HG03354 (cell line): Measurements from ENCODE around the gene ARHGAP21.
"Not testable (repeated sequence)": the region's sequence is repeated elsewhere in the genome, so short reads cannot be mapped to it uniquely, and the experiment has no call there.

ENCODE experiments used
- ATAC-seq: cut with Tn5 transposase; IDR thresholded peaks from one replicate; pipeline ENCODE4 v1.9.1; 2021; ENCODE audit warnings: mild to moderate bottlenecking; ENCODE audit not compliant: unreplicated experiment, poor library complexity, severe bottlenecking

Gene ARHGAP21

DNA sequence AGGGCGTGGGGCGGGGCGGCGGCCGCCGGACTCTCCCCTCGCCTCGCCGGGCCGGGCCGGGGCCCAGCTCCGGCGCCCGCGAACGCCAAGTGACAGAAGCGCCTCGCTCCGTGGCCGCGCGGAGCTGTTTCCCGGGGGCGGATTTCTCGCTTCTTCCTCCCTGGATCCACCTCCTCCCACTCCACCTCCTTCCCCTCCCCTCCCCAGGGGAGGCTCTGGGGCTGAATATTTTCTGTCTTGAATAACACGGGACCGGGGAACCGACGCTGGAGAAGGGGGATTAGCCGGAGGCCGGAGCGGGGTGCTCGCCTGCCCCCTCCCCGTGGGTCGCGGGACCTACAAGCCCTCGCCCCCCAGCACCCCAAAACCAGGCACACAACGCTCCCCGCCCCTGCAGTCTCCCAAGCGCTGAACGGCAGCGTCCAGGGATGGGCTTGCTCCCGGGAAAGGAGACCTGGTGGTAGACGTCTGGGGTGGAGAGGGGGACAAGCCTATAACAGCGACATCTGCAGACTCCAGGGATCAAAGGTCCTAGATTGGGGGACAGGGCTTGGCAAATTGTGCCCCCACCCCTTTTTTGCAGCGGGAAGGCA is at the start of gene ARHGAP21:
TSS of gene ARHGAP21 (minus strand) at position 100 of the 593 bp plus-strand sequence. CDS start 1,988 bp downstream, outside the sequence.
- peak; percentile 32 for ATAC-seq

DNA sequence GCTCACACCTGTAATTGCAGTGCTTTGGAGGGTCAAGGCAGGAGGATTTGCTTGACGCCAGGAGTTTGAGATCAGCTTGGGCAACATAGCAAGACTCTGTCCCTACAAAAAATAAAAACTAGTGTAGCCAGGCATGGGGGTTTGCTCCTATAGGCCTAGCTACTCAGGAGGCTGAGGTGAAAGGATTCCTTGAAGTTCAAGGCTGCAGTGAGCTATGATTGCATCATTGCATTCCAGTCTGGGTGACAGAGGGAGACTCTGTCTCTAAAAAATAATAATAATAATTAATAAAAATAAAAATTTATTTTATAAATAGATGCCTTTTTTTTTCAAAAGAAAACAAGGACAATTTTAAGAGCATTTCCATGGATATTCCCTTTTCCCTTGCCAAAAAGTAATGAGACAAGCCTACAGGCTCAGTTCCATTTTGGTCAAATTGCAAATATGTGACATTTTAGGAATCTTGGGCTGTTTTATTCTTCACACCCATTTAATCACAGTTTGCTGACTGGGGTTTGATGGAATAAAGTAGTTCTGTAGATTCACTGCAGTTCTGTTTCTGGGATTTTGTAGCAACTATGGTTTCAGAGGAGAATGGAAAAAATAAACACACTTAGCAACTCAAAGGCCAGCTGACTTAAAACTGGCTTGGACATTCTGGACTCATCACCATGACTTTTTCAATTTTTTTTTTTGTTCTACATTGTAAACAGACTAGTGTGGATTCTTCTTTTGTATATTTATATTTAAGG is 48.4 kb upstream of the ARHGAP21 start:
- no peak for ATAC-seq

DNA sequence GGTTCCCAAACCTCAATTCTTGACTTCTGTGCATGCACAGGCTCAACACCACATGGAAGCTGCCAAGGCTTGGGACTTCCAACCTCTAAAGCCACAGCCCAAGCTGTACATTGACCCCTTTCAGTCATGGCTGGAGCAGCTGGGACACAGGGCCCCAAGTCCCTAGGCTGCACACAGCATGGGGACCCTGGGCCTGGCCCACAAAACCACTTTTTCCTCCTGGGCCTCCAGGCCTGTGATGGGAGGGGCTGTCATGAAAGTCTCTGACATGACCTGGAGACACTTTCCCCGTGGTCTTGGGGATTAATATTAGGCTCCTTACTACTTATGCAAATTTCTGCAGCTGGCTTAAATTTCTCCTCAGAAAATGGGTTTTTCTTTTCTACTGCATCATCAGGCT is 41.3 kb upstream of the ARHGAP21 start:
- ATAC-seq = not testable (repeated sequence)

DNA sequence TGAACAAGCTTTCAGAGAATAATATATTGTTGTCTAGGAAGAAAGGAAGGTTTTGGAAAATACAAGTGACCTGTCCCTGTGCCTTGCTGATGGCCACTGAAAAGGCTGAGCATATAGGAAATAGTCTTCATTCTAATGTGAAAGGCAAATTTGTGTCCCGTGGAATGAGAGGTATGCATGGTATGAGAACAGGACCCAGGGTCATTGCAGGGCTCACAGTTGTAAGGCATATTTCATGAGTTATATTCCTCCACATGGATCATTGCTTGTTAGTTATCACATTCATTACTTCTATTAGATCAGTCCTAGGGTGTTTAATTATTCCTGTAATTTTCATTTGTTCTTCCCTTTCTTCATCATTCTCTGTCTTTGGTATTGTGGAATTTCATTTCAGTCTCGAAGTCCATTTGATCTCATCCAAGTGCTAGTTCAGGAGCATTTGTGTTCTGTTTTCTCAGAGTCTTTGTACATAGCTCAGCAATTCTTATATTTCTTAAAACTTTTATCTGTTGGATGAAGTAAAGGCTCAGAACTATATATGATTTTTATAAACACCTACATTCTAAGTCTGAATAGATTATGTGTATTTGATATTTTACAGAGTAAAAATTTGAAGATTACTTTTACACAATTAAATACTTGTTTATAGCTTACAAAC is 39.4 kb upstream of the ARHGAP21 start:
- no peak for ATAC-seq

DNA sequence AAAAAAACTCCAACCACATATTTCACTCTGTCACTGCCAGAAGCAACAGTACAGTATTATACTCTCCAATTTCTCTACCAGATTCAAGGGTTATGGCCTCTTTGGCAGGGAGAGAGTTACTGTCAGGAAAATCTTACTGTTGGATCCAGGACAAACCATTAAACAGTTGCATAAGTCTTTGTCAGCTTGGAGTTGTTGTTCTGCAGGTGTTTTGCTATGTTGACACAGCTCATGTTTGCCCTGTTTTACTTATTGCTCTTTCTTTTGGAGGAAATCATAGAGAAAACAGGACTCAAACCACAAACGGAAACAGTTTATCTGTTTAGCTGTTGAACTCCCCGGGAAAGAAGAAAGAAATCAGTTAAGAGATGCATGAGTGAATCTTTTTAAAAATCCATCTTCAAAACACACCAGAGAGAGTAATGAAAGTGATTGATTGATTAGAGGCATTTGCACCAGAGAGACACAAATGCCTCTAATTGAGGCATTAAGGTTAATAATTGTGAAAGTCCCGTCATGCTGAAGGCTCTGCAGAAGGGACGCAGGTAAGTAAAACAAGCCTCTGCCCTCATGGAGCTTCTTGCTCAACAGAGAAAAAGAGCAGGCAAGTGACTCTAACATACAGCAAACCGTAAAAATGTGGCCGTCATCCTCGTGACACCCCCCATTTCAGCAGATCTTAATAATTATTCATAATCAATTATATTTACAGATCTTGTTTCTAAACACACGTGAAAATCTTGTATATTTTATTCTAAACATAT is 38.7 kb upstream of the ARHGAP21 start:
- ATAC-seq = no peak

DNA sequence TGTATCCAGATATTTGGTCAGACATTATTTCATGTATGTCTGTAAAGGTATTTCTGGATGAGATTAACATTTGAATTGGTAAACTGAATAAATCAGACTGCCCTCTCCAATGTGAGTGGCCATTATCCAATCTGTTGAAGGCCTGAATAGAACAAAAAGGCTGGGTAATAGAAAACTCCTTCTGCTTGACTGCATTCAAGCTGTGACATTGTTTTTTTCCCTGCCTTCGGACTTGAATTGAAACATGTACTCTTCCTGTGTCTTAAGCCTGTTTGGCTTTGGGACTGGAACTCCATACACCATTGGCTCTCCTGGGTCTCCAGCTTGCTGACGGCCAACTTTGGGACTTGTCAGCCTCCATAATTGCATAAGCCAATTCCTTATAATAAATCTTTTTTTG is 36.0 kb upstream of the ARHGAP21 start:
- no peak for ATAC-seq

DNA sequence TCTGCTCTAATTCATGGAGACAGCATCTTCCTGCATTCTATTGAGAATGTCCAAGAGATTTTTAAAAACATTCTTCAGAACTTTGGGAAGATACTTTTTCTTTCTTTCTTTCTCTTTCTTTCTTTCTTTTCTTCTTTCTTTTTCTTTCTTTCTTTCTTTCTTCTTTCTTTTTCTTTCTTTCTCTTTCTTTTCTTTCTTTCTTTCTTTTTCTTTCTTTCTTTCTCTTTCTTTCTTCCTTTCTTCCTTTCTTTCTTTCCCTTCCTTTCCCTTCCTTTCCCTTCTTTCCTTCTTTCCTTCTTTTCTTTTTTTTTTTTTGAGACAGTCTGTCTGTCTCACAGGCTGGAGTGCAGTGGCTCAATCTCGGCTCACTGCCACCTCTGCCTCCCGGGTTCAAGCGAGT is 34.6 kb upstream of the ARHGAP21 start:
- not testable (repeated sequence) for ATAC-seq

DNA sequence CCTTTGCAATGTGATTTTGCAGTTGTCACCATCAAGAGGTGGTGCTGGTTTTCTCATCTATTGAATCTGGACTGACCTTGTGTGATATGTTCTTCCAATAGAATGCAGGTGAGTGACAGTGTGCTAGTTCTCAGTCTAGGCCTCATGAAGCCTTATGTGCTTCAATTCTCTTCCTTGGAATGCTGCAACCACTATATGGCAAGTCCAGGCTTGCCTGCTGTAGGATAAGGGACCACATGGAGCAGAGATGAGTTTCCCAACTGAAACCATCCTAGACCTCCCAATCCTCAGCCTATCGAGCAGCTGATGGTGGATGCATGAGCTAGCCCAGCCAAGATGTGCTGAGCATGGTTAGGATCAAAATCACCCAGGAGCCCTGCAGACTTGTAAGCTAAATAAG is 32.6 kb upstream of the ARHGAP21 start:
- no peak for ATAC-seq

DNA sequence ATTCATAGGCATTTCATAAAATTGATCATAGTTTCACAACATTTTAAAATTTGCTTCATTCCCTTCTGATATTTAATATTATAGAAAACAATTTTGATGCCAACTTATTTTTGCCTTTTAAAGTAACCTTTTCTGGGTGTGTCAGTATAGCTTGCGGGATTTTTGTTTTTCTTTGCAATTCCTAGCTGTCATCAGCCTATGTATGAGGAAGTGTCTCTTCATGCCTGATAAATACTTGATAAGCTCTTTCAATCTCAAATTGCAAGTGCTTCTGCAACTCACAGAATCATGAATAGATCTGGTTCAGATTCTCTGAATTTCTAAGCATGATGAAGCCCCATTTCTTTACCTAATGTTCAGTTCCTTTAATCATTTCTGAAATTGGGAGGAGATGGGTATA is 28.0 kb upstream of the ARHGAP21 start:
- ATAC-seq = no peak

DNA sequence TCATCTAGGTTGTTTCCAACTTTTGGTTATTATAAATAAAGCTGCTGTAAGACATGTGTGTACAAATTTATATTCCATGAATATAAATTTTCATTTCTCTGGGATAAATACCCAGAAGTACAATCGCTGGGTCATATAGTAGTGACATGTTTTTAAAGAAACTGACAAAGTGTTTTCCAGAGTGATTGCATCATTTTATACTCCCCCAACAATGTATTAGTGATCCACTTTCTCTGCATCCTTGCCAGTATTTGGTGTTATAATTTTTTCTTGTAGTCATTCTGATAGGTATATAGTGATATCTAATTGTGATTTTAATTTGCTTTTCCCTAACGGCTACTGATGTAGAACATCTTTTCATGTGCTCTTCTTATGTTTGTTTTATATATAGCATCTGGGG is 27.0 kb upstream of the ARHGAP21 start:
- ATAC-seq = no peak

DNA sequence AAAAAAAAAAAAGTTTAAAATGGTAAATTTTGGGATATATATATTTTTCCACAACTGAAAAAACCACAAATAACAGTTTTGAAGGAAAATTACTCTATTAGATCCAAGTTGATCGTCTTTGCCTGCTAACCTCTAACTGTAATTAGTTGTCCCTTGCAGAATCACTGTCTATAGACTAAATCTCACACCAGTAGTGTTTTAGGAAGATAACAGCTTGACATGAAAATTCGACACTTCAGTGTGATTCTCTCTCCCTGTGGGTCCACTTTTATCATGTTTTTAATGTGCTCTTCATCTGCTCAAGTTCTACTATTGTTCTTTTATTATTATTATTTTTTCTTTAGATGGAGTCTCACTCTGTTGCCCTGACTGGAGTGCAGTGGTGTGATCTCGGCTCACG is 24.5 kb upstream of the ARHGAP21 start:
- ATAC-seq = no peak

DNA sequence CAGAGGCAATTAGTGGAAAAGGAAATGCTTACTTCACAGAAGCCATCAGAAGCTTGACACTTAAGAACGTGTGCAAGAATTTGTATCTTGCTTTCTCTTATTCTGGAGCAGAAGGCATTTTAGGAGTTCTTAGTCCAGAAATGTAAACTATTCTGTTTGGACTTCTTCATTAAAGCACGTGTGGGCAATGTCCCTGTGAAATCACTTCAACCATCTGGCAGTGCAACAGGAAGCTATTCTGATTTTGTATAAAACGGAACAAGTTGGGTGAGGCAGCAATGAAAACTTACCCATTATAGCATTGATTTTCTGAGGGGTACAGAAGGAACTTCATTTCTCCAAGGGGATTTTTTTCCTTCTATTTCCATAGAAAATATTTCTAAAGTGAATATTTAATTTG is 21.3 kb upstream of the ARHGAP21 start:
- no peak for ATAC-seq

DNA sequence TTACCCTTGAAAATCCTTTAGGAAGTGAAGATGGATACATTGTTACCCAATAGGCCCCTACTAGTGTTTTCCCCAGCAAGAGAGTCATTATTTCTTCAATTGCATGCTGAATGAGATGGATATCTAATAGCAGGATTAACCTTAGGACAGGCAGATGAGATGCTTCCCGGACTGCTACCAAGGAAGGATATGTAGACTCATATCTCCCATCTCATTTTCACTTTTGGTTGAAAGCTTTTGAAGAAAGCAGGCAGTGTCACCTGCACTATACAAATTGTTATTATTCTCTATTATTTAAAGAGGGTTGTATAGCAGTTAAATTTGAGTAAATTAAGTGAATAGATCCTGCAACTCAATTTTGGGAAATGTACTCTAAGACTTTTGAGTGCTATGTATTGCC is 17.0 kb upstream of the ARHGAP21 start:
- no peak for ATAC-seq

DNA sequence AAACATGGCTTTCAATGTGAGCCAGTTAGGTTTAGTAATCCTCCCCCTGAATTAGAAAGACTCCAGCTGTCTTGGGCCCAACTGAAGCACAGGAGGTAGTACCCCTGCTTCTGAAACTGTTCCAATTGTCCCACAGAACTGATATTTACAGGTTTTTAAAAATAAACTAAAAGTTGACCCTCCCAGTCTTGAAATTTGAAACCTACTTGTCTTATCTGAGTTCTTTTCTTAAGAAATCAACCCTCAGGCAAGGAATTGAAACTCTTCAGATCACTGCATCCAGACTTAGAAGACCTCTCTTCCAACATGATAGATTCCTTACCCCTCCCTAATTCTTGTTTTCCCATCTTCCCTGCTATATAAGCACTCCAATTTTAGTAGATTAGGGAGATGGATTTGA is 13.3 kb upstream of the ARHGAP21 start:
- no peak for ATAC-seq

DNA sequence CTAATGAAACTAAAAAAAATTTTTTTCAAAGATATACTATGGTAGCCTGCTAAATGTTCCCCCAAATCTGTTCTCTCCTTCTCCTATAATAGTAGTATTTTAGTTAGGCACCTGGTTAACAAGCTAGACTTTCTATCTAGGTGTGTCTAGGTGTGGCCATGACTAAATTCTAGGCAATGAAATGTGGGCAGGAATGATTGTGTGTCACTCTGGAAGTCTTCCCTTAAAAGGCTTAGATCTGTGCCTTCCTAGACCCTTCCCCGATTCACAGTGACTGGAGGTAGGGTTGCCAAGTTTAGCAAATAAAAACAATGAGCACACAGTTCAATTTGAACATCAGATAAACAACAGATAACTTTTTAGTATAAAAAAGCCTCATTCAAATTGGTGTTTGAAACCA is 8.3 kb upstream of the ARHGAP21 start:
- no peak for ATAC-seq

DNA sequence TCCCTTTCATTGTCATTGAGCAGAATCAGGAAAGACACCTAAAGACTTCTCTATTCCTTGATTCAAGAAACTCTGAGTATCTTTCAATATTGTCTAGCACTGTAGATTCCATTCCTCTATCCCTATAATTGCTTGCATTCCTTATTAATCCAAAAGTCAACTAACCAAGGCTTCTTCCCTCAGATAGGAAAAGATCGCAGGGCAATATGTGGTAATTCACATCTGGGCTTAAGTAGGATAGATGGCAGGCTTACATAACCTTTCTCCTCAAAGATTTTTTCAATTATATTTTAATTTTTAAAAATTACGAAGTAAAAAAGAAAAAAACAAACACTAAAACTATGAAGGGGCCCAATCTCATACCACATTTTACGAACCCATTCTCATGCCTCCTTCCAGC is 7.1 kb upstream of the ARHGAP21 start:
- no peak for ATAC-seq

DNA sequence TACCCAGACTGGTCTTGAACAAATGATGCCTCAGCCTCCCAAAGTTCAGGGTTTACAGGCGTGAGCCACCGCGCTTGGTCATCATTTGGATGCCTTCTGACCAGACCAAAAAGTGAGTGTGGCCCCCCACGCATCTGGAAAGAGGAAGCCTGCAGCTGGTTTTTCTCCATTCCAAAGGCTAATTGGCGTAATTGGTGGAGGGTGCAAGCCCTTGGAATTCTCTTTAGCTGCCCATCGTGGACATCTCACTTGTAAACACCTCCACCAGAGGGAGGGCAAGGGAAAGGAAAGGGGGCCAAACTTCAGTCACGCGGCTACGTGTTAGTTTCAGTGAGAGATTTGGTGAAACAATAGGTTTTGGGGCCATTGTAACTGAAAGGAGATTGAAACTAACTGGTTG is 4.1 kb upstream of the ARHGAP21 start:
- no peak for ATAC-seq

DNA sequence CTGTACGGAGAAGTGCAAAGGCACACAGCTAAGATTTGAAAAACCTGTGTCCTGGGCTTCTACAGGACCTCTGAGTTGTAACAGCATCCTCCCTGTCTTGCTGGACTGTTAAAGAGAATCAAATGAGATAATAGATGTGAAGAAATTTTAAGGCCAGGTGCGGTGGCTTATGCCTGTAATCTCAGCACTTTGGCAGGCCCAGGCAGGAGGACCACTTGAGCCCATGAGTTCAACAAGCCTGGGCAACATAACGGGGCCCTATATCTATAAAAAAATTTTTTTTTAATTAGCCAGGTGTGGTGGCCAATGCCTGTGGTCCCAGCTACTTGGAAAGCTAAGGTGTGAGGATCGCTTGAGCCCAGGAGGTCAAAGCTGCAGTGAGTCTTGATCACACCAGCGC is 2.9 kb upstream of the ARHGAP21 start:
- no peak for ATAC-seq

DNA sequence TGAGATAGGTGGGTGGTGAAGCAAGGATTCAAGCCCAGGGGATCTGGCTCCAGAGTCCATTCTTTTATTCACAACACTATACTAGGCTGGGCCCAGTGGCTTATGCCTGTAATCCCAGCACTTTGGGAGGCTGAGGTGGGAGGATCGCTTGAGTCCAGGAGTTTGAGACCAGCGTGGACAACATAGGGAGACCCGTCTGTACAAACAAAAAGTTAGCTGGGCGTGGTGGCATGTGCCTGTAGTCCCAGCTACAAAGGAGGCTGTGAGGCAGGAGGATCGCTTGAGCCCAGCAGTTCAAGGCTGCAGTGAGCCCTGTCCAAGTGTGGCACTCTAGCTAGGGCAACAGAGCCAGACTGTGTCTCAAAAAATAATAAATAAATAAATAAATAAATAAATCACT is 2.3 kb upstream of the ARHGAP21 start:
- ATAC-seq = not testable (repeated sequence)
